Upper lobe of right lung (tissue), 1 donor: Measurements from ENCODE around the gene CC2D1B. TPM values are rescaled to one million over a fixed set of nuclear protein-coding genes. Genes with fewer than 3 reads are reported as not detected.
"Not testable (repeated sequence)": the region's sequence is repeated elsewhere in the genome, so short reads cannot be mapped to it uniquely, and the experiment has no call there.

Experiments
- ATAC-seq: fragments of 200-7000 bp; cut with Tn5 transposase; one replicate; pipeline ENCODE4 v1.9.1; 2020; ENCODE audit warnings: mild to moderate bottlenecking, moderate library complexity
- DNase-seq: peaks from one replicate; pipeline ENCODE4 v3.0.0-alpha.2; 2020
- H3K27ac ChIP-seq: fragments of 200-600 bp; one replicate; pipeline ENCODE4 v1.8.0; 2022
- H3K27me3 ChIP-seq: fragments of 200-600 bp; one replicate; pipeline ENCODE4 v1.8.0; 2022; ENCODE audit warnings: mild to moderate bottlenecking
- H3K36me3 ChIP-seq: fragments of 200-600 bp; one replicate; pipeline ENCODE4 v1.8.0; 2022
- H3K4me1 ChIP-seq: fragments of 200-600 bp; one replicate; pipeline ENCODE4 v1.8.0; 2022
- H3K4me3 ChIP-seq: fragments of 200-600 bp; one replicate; pipeline ENCODE4 v1.8.0; 2022; ENCODE audit warnings: mild to moderate bottlenecking
- H3K9me3 ChIP-seq: fragments of 200-600 bp; one replicate; pipeline ENCODE4 v1.8.0; 2022
- CTCF ChIP-seq: fragments of 200-600 bp; IDR thresholded peaks from one replicate; pipeline ENCODE4 v1.8.0; 2022; ENCODE audit warnings: antibody characterized with exemption
- intact Hi-C: fragments of 100-400 bp; cut with DNase I; formaldehyde crosslinking; loops from one replicate; pipeline ENCODE4 v1.11.0; 2022
- total RNA-seq: library from RNA; stranded (reverse); fragmentation: NEBNext Ultra II Directional; extraction: Animal tissue kit (Norgen Biotek cat#: 25700); gene quantifications from one replicate; pipeline ENCODE4 v1.2.1, GENCODE V29; 2021
- donor health status: DM: no; HTN: yes; CAD: no; lungs with severe emphysema.

CC2D1B gene
- total RNA-seq, 1 donor from 2014 or later: 52.5 TPM

- intact Hi-C loops: no loop called here
- no peak overlapping the region for H3K27ac ChIP-seq
- H3K4me3 ChIP-seq: no peak overlapping the region
- TF ChIP-seq CTCF: no peak
- H3K36me3 ChIP-seq: no peaks in the 10 kb centered on the region
- no peak for DNase-seq
- H3K27me3 ChIP-seq: no peaks in the 10 kb centered on the region
- H3K4me1 ChIP-seq: no peaks in the 10 kb centered on the region
- no peaks in the 10 kb centered on the region for H3K9me3 ChIP-seq
- ATAC-seq: no peak
Measured at GRCh38 chr1:52393174-52393573, 27.2 kb upstream of the CC2D1B start.

- no peaks in the 10 kb centered on the region for H3K27me3 ChIP-seq
- ATAC-seq (no peak), DNase-seq (no peak)
- no peak for TF ChIP-seq CTCF
- H3K9me3 ChIP-seq: no peaks in the 10 kb centered on the region
- intact Hi-C loops: no loop called here
- no peaks in the 10 kb centered on the region for H3K36me3 ChIP-seq
- no peak overlapping the region for H3K4me3 ChIP-seq
- no peak overlapping the region for H3K27ac ChIP-seq
- H3K4me1 ChIP-seq: no peaks in the 10 kb centered on the region
Measured at GRCh38 chr1:52386458-52386857, 20.5 kb upstream of the CC2D1B start.

- DNase-seq (no peak), ATAC-seq (no peak)
- intact Hi-C loops: no loop called here
- H3K4me1 ChIP-seq: no peaks in the 10 kb centered on the region
- no peaks in the 10 kb centered on the region for H3K9me3 ChIP-seq
- TF ChIP-seq CTCF: no peak
- no peak overlapping the region for H3K27ac ChIP-seq
- no peak overlapping the region for H3K4me3 ChIP-seq
- no peaks in the 10 kb centered on the region for H3K27me3 ChIP-seq
- H3K36me3 ChIP-seq: no peaks in the 10 kb centered on the region
Measured at GRCh38 chr1:52385376-52385775, 19.4 kb upstream of the CC2D1B start.

GRCh38 chr1:52369851-52370250 lies 3.8 kb upstream of the CC2D1B start:
- H3K4me3 ChIP-seq, H3K27ac ChIP-seq, DNase-seq, H3K4me1 ChIP-seq, H3K36me3 ChIP-seq, H3K9me3 ChIP-seq, ATAC-seq, H3K27me3 ChIP-seq, intact Hi-C loops: not testable (repeated sequence)

- Histone ChIP-seq H3K27ac (no peak overlapping the region), H3K9me3 (no peaks in the 10 kb centered on the region), H3K27me3 (no peaks in the 10 kb centered on the region), H3K4me3 (peak overlapping the region; percentile 42), H3K4me1 (peaks cover 18% of the 10 kb centered on the region), H3K36me3 (peaks cover 7% of the 10 kb centered on the region)
- DNase-seq (peak; percentile 85), ATAC-seq (peak; percentile 23)
- no peak for TF ChIP-seq CTCF
- intact Hi-C loops: no loop called here
Measured at GRCh38 chr1:52368383-52369172, 2.6 kb upstream of the CC2D1B start.

- H3K4me1 ChIP-seq: peaks cover 18% of the 10 kb centered on the region
- H3K36me3 ChIP-seq: peaks cover 15% of the 10 kb centered on the region
- H3K9me3 ChIP-seq: no peaks in the 10 kb centered on the region
- DNase-seq (no peak), ATAC-seq (no peak)
- no peak overlapping the region for H3K27ac ChIP-seq
- intact Hi-C loops: no loop called here
- H3K4me3 ChIP-seq: no peak overlapping the region
- TF ChIP-seq CTCF: no peak
- no peaks in the 10 kb centered on the region for H3K27me3 ChIP-seq
Measured at GRCh38 chr1:52367272-52367671, 1.3 kb upstream of the CC2D1B start.
